HG03342 (cell line): Measurements from ENCODE around the gene TTC14.
A peak's percentile ranks its signal among the peaks of the same experiment; 100 is the strongest.
"Not testable (repeated sequence)": the region's sequence is repeated elsewhere in the genome, so short reads cannot be mapped to it uniquely, and the experiment has no call there.

ENCODE experiments used
- ATAC-seq: cut with Tn5 transposase; IDR thresholded peaks from one replicate; pipeline ENCODE4 v1.9.1; 2021; ENCODE audit warnings: mild to moderate bottlenecking, moderate library complexity; ENCODE audit not compliant: unreplicated experiment

Gene TTC14, protein sequence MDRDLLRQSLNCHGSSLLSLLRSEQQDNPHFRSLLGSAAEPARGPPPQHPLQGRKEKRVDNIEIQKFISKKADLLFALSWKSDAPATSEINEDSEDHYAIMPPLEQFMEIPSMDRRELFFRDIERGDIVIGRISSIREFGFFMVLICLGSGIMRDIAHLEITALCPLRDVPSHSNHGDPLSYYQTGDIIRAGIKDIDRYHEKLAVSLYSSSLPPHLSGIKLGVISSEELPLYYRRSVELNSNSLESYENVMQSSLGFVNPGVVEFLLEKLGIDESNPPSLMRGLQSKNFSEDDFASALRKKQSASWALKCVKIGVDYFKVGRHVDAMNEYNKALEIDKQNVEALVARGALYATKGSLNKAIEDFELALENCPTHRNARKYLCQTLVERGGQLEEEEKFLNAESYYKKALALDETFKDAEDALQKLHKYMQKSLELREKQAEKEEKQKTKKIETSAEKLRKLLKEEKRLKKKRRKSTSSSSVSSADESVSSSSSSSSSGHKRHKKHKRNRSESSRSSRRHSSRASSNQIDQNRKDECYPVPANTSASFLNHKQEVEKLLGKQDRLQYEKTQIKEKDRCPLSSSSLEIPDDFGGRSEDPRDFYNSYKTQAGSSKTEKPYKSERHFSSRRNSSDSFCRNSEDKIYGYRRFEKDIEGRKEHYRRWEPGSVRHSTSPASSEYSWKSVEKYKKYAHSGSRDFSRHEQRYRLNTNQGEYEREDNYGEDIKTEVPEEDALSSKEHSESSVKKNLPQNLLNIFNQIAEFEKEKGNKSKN

DNA sequence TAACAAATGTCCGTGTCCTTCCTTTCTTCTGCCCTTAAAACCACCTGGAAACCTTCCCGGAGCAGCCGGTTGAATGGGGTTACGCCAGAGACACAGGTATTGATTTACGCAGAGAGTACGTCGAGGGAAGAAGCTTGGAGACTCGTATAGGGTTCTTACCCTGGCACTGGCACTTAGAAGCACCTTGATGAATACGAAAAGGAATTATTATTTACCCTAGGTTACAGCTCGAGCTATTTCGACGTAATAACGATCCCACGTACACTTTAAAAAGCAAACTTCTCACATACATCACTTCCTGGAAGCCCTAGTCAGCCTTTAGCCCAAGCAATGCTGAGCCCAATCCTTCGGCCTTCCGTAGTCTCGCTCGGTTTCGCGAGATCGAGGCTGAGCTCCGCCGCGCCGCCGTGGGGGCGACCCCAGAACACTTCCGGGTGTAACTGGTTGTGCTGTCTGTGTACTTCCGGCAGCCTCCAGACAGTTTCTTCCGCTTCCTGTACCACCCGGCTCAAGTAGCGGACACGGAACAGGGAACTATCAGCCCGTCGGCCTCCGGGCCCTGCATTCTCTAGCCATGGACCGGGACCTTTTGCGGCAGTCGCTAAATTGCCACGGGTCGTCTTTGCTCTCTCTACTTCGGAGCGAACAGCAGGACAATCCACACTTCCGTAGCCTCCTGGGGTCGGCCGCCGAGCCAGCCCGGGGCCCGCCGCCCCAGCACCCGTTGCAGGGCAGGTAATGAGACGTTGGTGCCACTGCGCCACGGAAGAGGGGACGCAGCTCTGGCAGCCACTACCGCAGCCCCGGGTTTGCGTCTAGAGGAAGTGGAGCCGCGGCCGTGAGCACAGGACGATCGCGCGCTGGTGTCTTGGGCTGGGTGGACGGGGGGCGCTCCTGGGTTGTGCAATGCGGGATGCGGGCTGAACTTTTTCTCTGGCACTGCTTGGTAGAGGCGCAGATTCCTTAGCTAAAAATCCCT is at the start of gene TTC14:
Gene TTC14 (plus strand): TSS at position 476 of the 979 bp plus-strand sequence. CDS start 99 bp downstream, at position 575.
- ATAC-seq, result peak; percentile 98

DNA sequence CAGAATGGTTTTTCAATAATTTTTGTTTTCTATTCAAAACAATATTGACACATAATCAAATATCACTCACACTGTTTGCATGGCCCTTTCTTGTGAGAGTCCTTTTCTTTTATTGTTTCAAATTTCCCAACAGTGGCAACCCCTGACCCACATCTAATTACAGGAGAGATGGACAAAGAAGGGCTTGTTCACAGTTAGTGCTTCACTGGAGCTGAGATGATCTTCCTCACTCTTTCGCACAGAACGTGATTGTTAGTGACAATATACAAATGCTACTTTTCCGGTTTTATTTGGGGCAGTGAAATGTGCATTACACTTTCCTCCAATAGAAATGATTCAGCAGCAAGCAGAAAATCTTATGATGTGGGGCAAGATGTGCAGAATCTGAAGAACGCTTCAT is 38.6 kb upstream of the TTC14 start:
- no peak for ATAC-seq

DNA sequence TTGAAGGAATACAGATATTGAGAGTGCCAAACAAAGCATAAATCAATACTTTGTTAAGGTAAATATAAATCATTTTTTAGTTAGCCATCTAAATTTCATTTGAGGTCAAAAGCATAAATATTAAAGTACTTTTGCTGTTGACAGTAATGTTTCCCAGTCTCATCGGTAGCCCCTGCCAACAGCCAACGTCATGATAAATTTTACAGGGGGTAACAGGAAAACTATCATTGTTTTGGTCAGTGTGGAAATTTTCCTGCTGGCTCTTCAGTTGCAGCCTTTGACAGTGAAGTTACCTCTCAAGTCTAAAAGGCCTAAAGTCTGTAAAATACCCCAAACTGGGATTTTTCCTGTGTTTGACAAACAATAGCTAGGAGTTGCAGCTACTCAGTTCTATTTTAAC is 37.3 kb upstream of the TTC14 start:
- no peak for ATAC-seq

DNA sequence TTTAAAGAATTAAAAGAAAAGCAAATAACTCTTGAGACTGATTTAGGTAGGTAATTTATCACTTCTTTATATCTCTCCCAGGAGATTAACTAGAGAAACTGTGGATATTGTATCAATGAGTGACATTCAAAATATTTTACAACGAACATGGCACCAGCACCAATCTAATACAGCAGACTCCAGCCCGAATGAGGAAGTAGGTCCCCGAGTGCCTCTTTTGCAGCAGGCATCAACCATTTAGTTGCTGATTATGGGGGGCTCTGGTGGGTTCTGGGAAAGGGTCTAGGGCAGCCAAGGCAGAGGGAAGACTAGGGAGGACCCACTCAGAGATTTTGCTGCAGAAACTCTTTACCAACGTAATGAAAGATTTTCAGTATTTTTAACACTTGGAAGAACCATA is 31.7 kb upstream of the TTC14 start:
- ATAC-seq, result no peak

DNA sequence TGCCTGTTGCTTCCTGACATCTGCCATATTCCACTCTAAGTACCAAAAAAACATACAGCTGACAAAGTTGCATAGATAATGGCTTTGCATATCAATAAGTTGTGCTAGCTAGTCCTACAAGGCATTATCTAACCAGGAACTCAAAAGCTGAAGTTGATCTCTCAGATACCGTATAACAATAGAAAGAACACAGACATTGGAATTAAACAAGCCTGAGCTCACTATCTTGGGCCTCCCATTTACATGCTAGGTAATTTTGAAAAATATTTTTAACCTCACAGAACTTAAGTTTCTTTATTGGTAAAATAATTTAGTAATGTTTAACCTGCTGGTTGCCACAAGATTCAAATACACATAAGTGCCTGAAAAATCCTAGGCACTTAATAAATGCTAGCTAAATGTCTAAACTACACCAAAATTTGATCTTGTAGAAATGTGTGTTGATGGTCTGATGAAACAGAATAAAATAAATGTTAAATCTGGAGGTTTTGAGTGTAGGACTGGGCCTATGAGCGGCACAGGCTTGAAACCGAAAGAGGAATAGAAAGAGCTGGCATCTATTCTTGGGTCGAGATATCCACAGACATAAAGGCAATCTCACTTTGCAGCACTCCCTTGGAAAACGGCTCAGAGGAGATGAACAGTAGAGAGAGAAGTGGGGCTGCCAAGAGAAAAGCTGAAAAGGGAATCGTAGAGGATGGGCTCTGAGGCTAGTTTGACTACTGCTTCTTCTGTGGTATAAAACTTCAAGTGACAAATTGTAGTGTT is 29.9 kb upstream of the TTC14 start:
- peak; percentile 73 for ATAC-seq

DNA sequence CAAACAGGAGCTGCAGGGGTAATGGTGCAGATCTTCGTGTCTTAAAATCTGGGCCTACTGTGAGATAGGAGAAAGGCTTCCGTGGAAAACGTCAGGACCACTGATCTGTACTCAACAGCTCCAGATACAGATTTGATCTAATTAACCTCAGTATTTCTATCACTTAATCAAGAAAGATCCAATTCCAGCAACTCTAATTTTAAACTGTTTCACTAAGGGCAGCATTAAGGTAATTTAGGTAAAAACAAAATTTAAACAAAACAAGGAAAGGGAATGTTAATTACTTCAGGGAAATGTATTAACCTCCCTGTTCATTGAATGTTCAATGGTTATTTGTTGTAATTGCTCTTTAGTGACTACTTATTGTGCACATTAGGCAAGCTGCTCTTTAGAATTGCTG is 26.4 kb upstream of the TTC14 start:
- no peak for ATAC-seq

DNA sequence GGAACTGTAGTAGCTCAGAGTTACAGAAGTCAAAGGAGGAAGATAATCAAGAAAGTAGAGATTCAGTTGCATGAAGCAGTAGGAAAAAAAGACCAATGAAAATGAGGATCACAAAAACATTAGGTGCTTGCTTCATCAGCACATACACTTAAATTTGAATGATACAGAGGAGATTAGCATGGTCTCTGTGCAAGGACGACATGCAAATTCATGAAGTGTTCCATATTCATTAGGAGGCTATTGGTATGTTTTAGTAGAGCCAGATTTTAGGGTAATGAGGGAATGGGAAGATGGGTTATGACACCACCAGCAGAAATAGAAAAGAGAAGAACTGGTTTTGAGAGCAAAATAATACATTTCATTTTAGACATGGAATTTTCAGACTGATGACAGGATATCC is 21.0 kb upstream of the TTC14 start:
- no peak for ATAC-seq

DNA sequence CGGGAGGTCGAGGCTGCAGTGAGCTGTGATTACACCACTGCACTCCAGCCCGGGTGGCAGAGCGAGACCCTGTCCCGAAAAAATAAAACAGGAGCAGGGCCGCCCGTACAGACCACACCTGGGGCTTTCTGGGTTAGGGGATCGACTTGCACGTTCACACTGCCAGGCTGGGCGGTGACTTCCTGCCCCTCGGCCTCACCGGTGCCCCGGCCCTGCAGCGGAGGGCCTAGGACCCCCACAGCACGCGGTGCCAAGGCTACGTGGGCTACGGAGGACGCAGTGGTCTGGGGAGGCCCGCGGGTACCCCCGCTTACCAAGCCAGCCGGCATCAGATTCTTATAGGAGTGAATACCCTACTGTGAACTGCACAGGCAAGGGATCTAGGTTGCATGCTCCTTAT is 11.6 kb upstream of the TTC14 start:
- no peak for ATAC-seq

DNA sequence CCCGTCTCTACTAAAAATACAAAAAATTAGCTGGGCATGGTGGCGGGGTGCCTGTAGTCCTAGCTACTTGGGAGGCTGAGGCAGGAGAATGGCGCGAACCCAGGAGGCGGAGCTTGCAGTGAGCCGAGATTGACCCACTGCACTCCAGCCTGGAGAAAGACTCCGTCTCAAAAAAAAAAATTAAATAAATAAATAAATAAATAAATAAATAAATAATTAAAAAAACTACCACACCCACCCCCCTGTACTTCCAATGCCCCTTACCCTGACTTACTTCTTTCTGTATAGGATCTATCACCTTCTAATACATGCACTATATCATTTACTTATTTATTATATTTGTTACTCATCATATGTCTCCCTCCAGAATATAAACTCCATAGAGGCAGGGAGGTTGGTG is 8.3 kb upstream of the TTC14 start:
- not testable (repeated sequence) for ATAC-seq

DNA sequence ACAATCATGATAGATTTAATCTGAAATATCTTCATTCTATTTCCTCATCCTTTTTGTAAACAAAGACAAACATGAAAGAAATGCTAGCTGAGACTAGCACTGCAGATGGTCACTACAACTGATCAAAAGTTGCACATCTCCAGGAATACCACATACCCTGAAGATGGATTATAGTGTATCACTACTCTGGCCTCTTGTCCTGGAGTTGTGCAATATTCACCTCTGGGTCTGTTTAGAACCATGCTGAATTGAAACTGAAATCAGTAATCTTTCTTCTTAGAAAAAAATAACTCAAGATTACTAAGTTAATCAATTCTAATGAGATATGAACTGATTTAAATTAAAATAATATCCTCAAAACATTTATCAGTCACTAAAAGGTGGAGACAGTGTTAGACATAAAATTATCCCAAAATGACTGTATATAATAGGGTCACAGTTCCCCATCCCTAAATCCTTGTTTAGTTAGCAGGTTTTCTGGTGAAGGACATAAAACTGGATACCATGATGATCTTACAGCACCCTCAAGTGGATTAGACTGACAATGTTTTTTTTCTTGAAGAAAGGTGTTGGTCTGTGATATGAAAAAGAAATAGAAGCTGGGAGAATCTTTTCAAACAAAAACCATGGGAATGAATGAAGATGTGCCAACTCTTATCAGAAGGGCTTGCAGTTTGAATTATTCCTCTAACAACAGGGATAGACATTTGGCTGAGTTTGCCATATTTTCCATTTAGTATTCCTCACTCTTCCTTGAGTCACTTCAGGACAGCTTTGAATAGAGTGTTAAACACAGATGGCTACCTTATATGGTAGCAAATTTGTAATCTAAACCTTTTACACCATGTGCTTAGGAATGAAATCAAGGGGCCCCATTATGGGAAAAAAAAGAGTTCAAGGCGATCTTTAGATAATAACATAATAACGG is 7.1 kb upstream of the TTC14 start:
- no peak for ATAC-seq

DNA sequence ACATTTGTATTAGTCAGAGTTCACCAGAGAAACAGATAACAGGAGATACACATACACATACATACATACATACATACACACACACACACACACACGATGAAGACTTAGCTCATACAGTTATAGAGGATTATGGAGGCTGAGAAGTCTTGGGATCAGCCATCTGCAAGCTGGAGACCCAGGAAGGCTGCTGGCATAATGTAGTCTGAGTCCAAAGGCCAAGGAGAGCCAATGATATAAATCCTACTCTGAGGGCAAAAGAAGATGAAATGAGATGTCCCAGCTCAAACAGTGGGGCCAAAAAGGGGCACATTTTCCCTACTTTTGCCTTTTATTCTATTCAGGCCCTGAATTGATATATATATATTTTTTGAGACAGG is 6.4 kb upstream of the TTC14 start:
- ATAC-seq, result no peak

DNA sequence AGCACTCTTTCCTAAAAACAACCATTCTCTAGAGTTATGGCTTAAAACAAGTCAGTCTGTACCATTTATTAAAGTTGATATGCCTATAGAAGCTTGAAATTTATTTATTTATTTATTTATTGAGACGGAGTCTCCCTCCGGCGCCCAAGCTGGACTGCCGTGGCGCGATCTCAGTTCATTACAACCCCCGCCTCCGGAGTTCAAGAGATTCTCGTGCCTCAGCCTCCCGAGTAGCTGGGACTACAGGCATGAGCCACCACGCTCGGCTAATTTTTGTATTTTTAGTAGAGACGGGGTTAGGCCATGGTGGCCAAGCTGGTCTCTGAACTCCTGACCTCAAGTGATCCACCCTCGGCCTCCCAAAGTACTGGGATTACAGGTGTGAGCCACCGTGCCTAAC is 1.5 kb upstream of the TTC14 start:
- ATAC-seq, result no peak

DNA sequence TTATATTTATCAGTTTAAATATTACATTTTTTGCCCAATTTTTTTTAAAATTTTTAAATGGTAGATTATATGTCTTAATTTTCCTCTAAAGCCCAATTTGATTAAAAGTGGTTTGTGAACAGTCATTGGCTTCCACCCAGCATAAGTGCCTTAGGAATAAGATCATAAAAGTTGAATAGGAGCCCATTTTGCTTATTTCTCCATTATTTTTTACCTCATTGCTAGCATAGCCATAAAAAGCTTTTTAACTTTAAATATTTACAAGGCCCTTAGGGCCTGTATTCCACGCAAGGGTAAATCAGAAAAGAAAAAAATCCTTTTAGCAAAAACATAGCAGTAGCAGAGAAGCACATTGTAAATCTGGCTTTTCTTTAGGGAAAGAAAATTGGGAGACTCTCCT is 9.0 kb downstream of the TTC14 start:
- ATAC-seq, result no peak

DNA sequence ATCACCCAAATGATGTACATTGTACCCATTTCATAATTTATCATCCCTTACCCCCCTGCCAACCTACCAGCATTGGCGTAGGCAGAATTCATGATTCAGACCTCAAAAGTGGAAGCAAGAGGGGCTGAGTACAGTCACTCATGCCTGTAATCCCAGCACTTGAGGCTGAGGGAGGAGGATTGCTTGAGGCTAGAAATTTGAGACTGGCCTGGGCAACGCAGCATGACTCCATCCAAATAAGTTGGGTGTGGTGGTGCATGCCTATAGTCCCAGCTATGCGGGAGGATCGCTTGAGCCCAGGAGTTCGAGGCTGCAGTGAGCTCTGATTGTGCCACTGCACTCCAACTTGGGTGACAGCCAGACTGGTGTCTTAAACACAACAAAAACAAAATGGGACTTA is 10.4 kb downstream of the TTC14 start:
- no peak for ATAC-seq

DNA sequence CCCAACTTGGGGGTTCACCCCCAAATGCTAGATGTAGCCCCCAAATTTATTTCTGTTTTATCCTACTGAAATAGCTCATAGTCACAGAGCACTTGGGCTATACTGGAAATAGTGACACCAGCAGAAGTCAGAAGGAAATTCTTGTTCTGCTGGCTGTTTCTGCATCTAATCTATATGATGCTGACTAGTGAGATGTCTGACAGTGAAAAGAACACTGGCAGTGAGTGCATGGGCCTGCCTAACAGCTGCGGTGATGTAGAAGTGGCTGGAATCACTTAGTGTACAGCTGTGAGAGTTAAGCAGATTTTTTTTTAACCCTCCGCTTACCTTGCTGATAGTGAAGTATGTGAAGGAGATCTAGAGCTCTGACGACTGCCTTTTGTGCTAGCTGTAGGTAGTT is 14.0 kb downstream of the TTC14 start:
- ATAC-seq, result no peak

DNA sequence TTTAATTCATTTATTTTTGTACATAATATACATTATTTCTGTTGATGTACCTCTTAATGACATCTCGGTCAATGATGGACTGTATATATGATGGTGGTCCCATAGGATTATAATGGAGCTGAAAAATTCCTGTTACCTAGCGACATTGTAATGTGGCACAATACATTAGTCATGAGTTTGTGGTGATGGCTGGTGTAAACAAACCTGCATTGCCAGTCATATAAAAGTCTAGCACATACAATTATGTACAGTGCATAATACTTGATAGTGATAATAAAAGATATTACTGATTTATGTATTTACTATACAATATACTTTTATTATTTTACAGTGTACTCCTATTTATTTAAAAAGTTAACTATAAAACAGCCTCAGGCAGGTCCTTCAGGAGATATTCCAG is 15.1 kb downstream of the TTC14 start:
- no peak for ATAC-seq

DNA sequence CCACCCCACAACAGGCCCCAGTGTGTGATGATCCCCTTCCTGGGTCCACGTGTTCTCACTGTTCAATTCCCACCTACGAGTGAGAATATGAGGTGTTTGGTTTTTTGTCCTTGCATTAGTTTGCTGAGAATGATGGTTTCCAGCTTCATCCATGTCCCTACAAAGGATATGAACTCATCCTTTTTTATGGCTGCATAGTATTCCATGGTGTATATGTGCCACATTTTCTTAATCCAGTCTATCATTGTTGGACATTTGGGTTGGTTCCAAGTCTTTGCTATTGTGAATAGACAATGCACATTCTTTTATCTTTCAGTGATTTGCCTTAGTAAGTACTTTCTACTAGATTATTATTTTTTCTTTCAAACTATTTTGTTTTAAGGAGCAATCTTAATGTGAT is 16.6 kb downstream of the TTC14 start:
- ATAC-seq, result not testable (repeated sequence)

DNA sequence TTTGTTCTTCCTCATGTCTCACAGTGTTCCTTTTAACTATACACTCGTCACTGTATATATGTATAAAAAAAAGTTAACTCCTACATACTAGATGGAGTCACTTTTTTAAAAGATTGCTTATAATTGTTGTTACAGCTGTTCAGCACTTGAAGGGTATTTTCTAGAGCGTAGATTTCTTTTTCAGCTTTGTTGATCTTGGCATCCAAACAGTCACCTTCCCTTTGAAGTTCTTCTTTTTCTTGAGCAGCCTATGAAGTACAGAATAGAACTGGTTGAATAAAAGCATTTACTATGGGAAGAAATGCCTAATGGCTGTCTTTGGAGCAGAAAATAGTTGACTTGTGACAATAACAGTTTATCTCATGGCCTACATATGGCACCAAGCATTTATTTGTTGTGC is 17.8 kb downstream of the TTC14 start:
- ATAC-seq, result no peak

DNA sequence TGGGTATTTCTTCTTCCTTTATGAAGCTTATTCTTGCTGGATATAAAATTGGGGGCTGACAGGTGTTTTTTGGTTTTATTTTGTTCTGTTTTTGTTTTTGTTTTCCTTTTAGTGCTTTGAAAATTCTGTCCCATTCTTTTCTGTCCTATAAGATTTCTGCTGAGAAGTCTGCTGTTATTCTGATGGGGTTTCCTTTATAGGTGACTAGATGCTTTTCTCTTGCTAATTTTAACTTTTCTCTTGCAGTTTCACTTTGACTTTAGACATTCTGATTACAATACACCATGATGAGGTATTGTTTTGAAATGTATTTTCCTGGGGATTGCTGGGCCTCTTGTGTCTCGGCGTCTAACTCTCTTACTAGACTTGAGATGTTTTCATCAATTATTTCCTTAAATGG is 22.8 kb downstream of the TTC14 start:
- peak; percentile 67 for ATAC-seq
